ENCODE data around the gene DRGX.

Gene DRGX

GRCh38 chr10:49356944-49357343 is 38.9 kb downstream of the DRGX start:
- no peak overlapping the region for H3K27ac ChIP-seq
- TF ChIP-seq POLR2AphosphoS5 (IDR thresholded peaks at IDR 0.05; ENCODE audit: borderline replicate concordance, low read depth, low read length) (no peak), FOXP2 (optimal IDR thresholded peaks at IDR 0.05; ENCODE audit: control extremely low read depth, extremely low read length, insufficient read depth) (no peak), EZH2 (IDR thresholded peaks at IDR 0.05) (no peak)
- H3K36me3 ChIP-seq (ENCODE audit: insufficient read depth, low read length), result no peaks in the 10 kb centered on the region
- H3K9me3 ChIP-seq (ENCODE audit: low read depth, low read length), result no peaks in the 10 kb centered on the region
- no peak overlapping the region for H3K9ac ChIP-seq (ENCODE audit: insufficient read length)
- no peak for DNase-seq (ENCODE audit: low read depth, low spot score)
- no peak overlapping the region for H3K4me3 ChIP-seq

- H3K27ac ChIP-seq, result no peak overlapping the region
- H3K36me3 ChIP-seq (ENCODE audit: insufficient read depth, low read length), result no peaks in the 10 kb centered on the region
- TF ChIP-seq EZH2 (IDR thresholded peaks at IDR 0.05), result no peak
- TF ChIP-seq POLR2AphosphoS5 (IDR thresholded peaks at IDR 0.05; ENCODE audit: borderline replicate concordance, low read depth, low read length), result no peak
- TF ChIP-seq FOXP2 (optimal IDR thresholded peaks at IDR 0.05; ENCODE audit: control extremely low read depth, extremely low read length, insufficient read depth), result no peak
- no peak overlapping the region for H3K4me3 ChIP-seq
- no peaks in the 10 kb centered on the region for H3K9me3 ChIP-seq (ENCODE audit: low read depth, low read length)
- no peak overlapping the region for H3K9ac ChIP-seq (ENCODE audit: insufficient read length)
- no peak for DNase-seq (ENCODE audit: low read depth, low spot score)
These were observed 39.7 kb downstream of the DRGX start for GRCh38 chr10:49356181-49356580.

DNA sequence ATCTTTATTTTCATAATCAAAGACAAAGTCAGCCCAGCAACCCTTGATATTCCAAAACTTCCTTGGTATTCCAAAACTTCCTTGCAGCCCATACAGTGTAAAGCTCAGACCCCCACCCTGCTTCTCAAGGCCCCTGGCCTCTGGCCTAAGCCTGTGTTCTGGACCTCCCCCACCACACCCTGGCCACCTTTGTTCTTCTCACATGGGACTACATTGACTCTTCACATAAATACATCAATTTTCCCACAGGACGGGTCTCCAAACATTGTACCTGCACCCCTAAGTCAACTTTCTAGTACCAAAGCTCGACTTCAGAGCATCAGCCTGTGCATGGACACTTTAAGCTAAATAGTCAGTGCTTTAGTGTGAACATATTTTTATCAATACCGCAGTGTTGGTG is 40.7 kb downstream of the DRGX start:
- no peaks in the 10 kb centered on the region for H3K9me3 ChIP-seq (ENCODE audit: low read depth, low read length)
- no peaks in the 10 kb centered on the region for H3K36me3 ChIP-seq (ENCODE audit: insufficient read depth, low read length)
- H3K9ac ChIP-seq (ENCODE audit: insufficient read length), result no peak overlapping the region
- H3K27ac ChIP-seq, result no peak overlapping the region
- no peak overlapping the region for H3K4me3 ChIP-seq
- DNase-seq (ENCODE audit: low read depth, low spot score), result no peak
- no peak for TF ChIP-seq EZH2 (IDR thresholded peaks at IDR 0.05)
- TF ChIP-seq FOXP2 (optimal IDR thresholded peaks at IDR 0.05; ENCODE audit: control extremely low read depth, extremely low read length, insufficient read depth), result no peak
- TF ChIP-seq POLR2AphosphoS5 (IDR thresholded peaks at IDR 0.05; ENCODE audit: borderline replicate concordance, low read depth, low read length), result no peak

DNA sequence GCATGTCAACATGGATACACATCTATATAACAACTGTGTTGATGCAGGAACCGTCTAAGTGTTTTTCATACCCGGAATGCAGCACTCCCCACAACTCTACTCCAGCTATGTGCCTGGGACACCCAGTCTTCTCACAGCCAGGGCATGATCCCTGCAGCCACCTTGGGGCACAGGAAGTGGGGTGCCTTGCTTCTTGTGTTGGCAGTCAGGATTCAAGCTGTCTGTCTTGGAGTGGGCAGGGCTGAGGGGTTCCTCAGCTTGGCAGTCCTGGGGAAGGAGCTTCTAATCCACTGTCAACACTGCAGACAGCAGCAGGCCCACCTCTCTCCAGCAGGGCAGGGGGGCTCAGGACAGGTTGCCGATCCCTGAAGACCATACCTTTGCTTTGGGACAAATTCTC is 41.3 kb downstream of the DRGX start:
- no peak for TF ChIP-seq EZH2 (IDR thresholded peaks at IDR 0.05)
- no peak for TF ChIP-seq POLR2AphosphoS5 (IDR thresholded peaks at IDR 0.05; ENCODE audit: borderline replicate concordance, low read depth, low read length)
- no peak for TF ChIP-seq FOXP2 (optimal IDR thresholded peaks at IDR 0.05; ENCODE audit: control extremely low read depth, extremely low read length, insufficient read depth)
- H3K9ac ChIP-seq (ENCODE audit: insufficient read length), result no peak overlapping the region
- no peak overlapping the region for H3K4me3 ChIP-seq
- no peak for DNase-seq (ENCODE audit: low read depth, low spot score)
- no peak overlapping the region for H3K27ac ChIP-seq
- H3K36me3 ChIP-seq (ENCODE audit: insufficient read depth, low read length), result no peaks in the 10 kb centered on the region
- H3K9me3 ChIP-seq (ENCODE audit: low read depth, low read length), result no peaks in the 10 kb centered on the region

GRCh38 chr10:49353895-49354566 is 41.9 kb downstream of the DRGX start:
- H3K27ac ChIP-seq, result no peak overlapping the region
- no peaks in the 10 kb centered on the region for H3K9me3 ChIP-seq (ENCODE audit: low read depth, low read length)
- DNase-seq (ENCODE audit: low read depth, low spot score), result no peak
- H3K9ac ChIP-seq (ENCODE audit: insufficient read length), result no peak overlapping the region
- H3K36me3 ChIP-seq (ENCODE audit: insufficient read depth, low read length), result no peaks in the 10 kb centered on the region
- H3K4me3 ChIP-seq, result no peak overlapping the region
- TF ChIP-seq POLR2AphosphoS5 (IDR thresholded peaks at IDR 0.05; ENCODE audit: borderline replicate concordance, low read depth, low read length) (no peak), EZH2 (IDR thresholded peaks at IDR 0.05) (no peak), FOXP2 (optimal IDR thresholded peaks at IDR 0.05; ENCODE audit: control extremely low read depth, extremely low read length, insufficient read depth) (no peak)

DNA sequence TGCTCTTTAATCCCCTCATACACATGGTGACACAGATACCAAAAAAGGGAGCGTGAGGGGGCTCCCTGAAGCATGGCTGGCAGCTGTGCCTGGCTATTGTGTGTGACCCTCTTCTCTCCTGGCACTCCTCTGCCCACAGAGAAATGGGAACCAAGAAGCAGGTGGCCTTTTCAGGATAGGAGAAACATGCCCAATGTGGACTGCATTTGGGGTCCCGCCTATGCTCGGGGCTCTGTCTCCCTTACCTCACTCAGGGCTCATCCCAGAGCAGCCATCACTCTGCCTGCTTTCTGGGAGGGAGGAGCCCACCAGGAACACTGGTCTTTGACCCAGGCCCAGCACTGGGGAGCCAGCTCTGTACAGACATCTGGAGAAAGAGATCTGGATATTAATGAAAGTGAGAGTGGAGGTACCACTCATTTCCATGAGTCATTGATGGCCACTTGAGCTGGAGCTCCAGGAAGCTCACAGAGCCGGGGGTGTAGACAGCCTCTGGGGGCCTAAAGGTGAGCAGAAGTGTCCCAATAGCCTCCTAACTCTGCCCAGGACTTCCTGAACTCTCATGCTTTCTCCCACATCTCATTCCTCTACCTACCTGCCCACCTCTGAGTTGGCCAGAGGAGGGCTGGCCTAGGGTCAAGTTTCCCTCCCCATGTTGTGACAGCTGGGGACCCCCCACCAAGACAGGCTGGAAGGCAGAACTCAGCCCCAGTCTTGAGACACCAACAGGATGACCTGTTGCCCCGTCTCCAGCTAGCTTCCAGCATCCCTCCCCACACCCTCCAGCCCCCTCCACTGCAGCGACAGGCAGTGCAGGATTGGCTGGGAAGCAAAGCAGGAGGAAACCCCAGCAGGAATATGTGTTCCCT is 42.6 kb downstream of the DRGX start:
- Histone ChIP-seq H3K9ac (ENCODE audit: insufficient read length) (no peak overlapping the region), H3K4me3 (no peak overlapping the region), H3K9me3 (ENCODE audit: low read depth, low read length) (no peaks in the 10 kb centered on the region), H3K36me3 (ENCODE audit: insufficient read depth, low read length) (no peaks in the 10 kb centered on the region), H3K27ac (no peak overlapping the region)
- no peak for DNase-seq (ENCODE audit: low read depth, low spot score)
- TF ChIP-seq EZH2 (IDR thresholded peaks at IDR 0.05) (no peak), FOXP2 (optimal IDR thresholded peaks at IDR 0.05; ENCODE audit: control extremely low read depth, extremely low read length, insufficient read depth) (no peak), POLR2AphosphoS5 (IDR thresholded peaks at IDR 0.05; ENCODE audit: borderline replicate concordance, low read depth, low read length) (no peak)

- no peaks in the 10 kb centered on the region for H3K9me3 ChIP-seq (ENCODE audit: low read depth, low read length)
- H3K27ac ChIP-seq, result no peak overlapping the region
- no peak for DNase-seq (ENCODE audit: low read depth, low spot score)
- H3K9ac ChIP-seq (ENCODE audit: insufficient read length), result no peak overlapping the region
- TF ChIP-seq EZH2 (IDR thresholded peaks at IDR 0.05), result no peak
- TF ChIP-seq POLR2AphosphoS5 (IDR thresholded peaks at IDR 0.05; ENCODE audit: borderline replicate concordance, low read depth, low read length), result no peak
- TF ChIP-seq FOXP2 (optimal IDR thresholded peaks at IDR 0.05; ENCODE audit: control extremely low read depth, extremely low read length, insufficient read depth), result no peak
- no peaks in the 10 kb centered on the region for H3K36me3 ChIP-seq (ENCODE audit: insufficient read depth, low read length)
- H3K4me3 ChIP-seq, result no peak overlapping the region
These were observed 43.6 kb downstream of the DRGX start for GRCh38 chr10:49352323-49352722.

GRCh38 chr10:49351669-49352068 is 44.2 kb downstream of the DRGX start:
- Histone ChIP-seq H3K4me3 (no peak overlapping the region), H3K9ac (ENCODE audit: insufficient read length) (no peak overlapping the region), H3K36me3 (ENCODE audit: insufficient read depth, low read length) (no peaks in the 10 kb centered on the region), H3K9me3 (ENCODE audit: low read depth, low read length) (no peaks in the 10 kb centered on the region), H3K27ac (no peak overlapping the region)
- no peak for DNase-seq (ENCODE audit: low read depth, low spot score)
- TF ChIP-seq FOXP2 (optimal IDR thresholded peaks at IDR 0.05; ENCODE audit: control extremely low read depth, extremely low read length, insufficient read depth), result no peak
- TF ChIP-seq EZH2 (IDR thresholded peaks at IDR 0.05), result no peak
- no peak for TF ChIP-seq POLR2AphosphoS5 (IDR thresholded peaks at IDR 0.05; ENCODE audit: borderline replicate concordance, low read depth, low read length)

Measured in SK-N-MC (cell line).